Subcutaneous abdominal adipose tissue (tissue), 5 donors: ENCODE measurements around the gene GPR82.
A peak's percentile ranks its signal among the peaks of the same experiment; 100 is the strongest.
"Not testable (repeated sequence)": the region's sequence is repeated elsewhere in the genome, so short reads cannot be mapped to it uniquely, and the experiment has no call there.

ENCODE experiments used
- H3K27ac ChIP-seq: one replicate; pipeline ENCODE4 v1.7.0; 2013; ENCODE audit warnings: low read depth, mild to moderate bottlenecking, inconsistent platforms, low read length, moderate library complexity
- H3K27me3 ChIP-seq, 5 donors: one replicate each; pipeline ENCODE4 v1.7.0; 2013; ENCODE audit warnings: low read length in 5 of 5, inconsistent platforms in 1 of 5; ENCODE audit not compliant: control insufficient read depth in 5 of 5, insufficient read depth in 4 of 5
- H3K36me3 ChIP-seq, 5 donors: one replicate each; pipeline ENCODE4 v1.7.0; 2013; ENCODE audit warnings: low read length in 5 of 5; ENCODE audit not compliant: control insufficient read depth in 5 of 5, insufficient read depth in 5 of 5
- H3K4me1 ChIP-seq, 5 donors: one replicate each; pipeline ENCODE4 v1.7.0; 2013; ENCODE audit warnings: low read length in 5 of 5, mild to moderate bottlenecking in 3 of 5, moderate library complexity in 1 of 5; ENCODE audit not compliant: control insufficient read depth in 5 of 5, insufficient read depth in 5 of 5
- H3K4me3 ChIP-seq, 5 donors: one replicate each; pipeline ENCODE4 v1.7.0; 2013; ENCODE audit warnings: low read length in 5 of 5, low read depth in 1 of 5
- H3K9ac ChIP-seq, 5 donors: one replicate each; pipeline ENCODE4 v1.7.0; 2013; ENCODE audit warnings: low read length in 5 of 5, mild to moderate bottlenecking in 4 of 5, moderate library complexity in 3 of 5
- H3K9me3 ChIP-seq, 5 donors: one replicate each; pipeline ENCODE4 v1.7.0; 2013; ENCODE audit warnings: low read length in 5 of 5; ENCODE audit not compliant: control insufficient read depth in 5 of 5
- donor health status: healthy.
- donor health status: healthy.
- donor health status: healthy.
- donor health status: healthy.
- donor health status: healthy.

GPR82 gene

DNA sequence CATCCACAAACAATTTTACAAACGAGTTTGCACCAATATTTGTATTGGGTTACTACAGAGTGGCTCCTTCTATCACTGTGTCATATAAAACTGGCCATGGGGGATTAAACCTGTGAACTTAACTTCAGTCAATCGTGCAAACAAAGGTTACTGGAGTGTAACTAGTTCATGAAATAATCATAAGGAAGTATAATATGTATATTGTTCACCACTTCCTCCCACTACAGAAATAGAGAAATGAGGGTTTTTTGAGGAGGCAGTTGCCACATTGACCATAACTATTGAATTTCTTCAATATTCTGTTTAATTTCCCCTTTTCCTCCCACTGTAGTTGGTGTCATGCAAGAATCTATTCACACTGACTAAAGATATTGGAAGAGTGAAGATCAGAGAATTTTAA lies at the start of gene GPR82:
Gene GPR82, plus strand, starts transcription at position 356 of the 400 bp plus-strand sequence. CDS start 2,846 bp downstream, outside the sequence.
- no peak within 1 kb of the TSS for H3K9ac ChIP-seq
- H3K4me1 ChIP-seq, result peaks cover 0 to 10% (median 8%) of the 10 kb centered on the region in 5 donors
- H3K36me3 ChIP-seq, result no peaks in the 10 kb centered on the region
- no peak within 1 kb of the TSS for H3K4me3 ChIP-seq
- H3K9me3 ChIP-seq, result peaks cover 0 to 6% (median 4%) of the 10 kb centered on the region in 5 donors
- no peak within 1 kb of the TSS for H3K27ac ChIP-seq
- peaks cover 0 to 6% (median 3%) of the 10 kb centered on the region in 5 donors for H3K27me3 ChIP-seq

DNA sequence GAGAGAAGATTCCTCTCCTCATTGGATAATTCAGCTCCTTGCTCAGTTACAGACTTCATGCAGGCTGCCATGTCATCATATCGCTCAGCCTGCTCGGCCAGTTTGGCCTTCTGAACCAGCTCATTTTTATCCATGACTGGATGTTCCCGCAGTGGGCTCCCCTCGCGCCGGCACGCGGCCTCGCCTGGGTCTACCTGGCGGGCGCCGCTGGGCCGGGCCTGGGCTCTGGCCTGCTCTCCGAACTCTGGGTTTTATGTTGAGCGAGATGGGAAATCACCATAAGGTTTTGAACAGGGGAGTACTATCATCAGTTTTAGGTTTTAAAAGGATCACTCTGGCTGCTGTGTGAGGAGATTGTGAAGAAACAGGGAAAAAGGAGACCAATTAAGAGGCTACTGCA lies 47.6 kb upstream of the GPR82 start:
- H3K9ac ChIP-seq, H3K36me3 ChIP-seq, H3K4me3 ChIP-seq: not testable (repeated sequence)

GRCh38 chrX:41677183-41678060 lies 46.6 kb upstream of the GPR82 start:
- Histone ChIP-seq H3K9ac (peak overlapping the region in 1 of 5 donors; percentile 1), H3K36me3 (no peaks in the 10 kb centered on the region), H3K27ac (peak overlapping the region; percentile 64), H3K27me3 (peaks cover 0 to 2% (median 0%) of the 10 kb centered on the region in 5 donors), H3K9me3 (no peaks in the 10 kb centered on the region), H3K4me1 (peaks cover 0 to 5% (median 0%) of the 10 kb centered on the region in 5 donors), H3K4me3 (no peak overlapping the region)

More for the DNA sequence above, 47.6 kb upstream of the GPR82 start:
- not testable (repeated sequence) for H3K9me3 ChIP-seq, H3K27ac ChIP-seq, H3K27me3 ChIP-seq, H3K4me1 ChIP-seq

DNA sequence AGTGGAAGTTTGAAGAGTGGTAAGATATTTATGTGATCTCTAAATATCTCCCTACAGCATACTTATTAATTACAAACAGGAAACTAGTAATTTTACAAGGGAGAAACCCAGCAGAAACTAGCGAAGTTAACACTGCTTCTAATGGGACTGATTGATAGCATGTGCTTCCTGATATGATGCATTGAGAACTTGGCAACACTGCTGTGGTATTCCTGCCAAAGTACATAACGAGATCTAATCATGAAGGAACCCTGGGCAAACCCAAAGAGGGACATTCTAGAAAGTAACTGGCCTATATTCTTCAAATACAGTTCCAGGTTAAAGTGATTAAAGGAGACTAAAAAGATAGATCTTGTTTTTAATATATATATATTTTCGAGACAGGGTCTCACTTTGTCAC lies 39.8 kb upstream of the GPR82 start:
- Histone ChIP-seq H3K27me3 (peaks cover 0 to 2% (median 0%) of the 10 kb centered on the region in 5 donors), H3K4me3 (no peak overlapping the region), H3K9ac (no peak overlapping the region), H3K9me3 (no peaks in the 10 kb centered on the region), H3K27ac (no peak overlapping the region), H3K4me1 (peaks cover 0 to 6% (median 3%) of the 10 kb centered on the region in 5 donors), H3K36me3 (no peaks in the 10 kb centered on the region)

DNA sequence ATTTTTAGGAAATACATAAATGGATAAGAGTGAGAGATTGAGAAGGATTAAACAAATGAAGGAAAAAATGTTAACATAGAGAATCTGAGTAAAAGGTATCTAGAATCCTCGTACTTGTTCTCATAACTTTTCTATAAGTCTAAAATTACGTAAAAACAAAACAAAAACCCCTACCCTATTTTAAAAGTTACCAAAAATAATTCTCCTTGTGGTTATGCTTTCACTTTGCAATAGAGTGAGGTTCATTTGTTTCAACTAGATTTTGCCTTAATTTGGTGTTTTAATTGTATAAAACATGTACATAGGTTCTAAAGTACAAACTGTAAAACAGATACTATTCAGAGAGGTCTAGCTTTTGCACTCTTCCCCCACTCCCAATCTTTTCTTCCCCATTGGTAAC lies 39.0 kb upstream of the GPR82 start:
- no peak overlapping the region for H3K4me3 ChIP-seq
- no peaks in the 10 kb centered on the region for H3K36me3 ChIP-seq
- H3K9me3 ChIP-seq, result no peaks in the 10 kb centered on the region
- peaks cover 0 to 2% (median 0%) of the 10 kb centered on the region in 5 donors for H3K27me3 ChIP-seq
- H3K9ac ChIP-seq, result no peak overlapping the region
- H3K4me1 ChIP-seq, result peaks cover 0 to 10% (median 3%) of the 10 kb centered on the region in 5 donors
- H3K27ac ChIP-seq, result no peak overlapping the region

GRCh38 chrX:41686788-41687187 lies 37.2 kb upstream of the GPR82 start:
- peaks cover 0 to 11% (median 3%) of the 10 kb centered on the region in 5 donors for H3K4me1 ChIP-seq
- H3K4me3 ChIP-seq, result no peak overlapping the region
- no peaks in the 10 kb centered on the region for H3K36me3 ChIP-seq
- peaks cover 0 to 2% (median 0%) of the 10 kb centered on the region in 5 donors for H3K27me3 ChIP-seq
- no peaks in the 10 kb centered on the region for H3K9me3 ChIP-seq
- H3K9ac ChIP-seq, result no peak overlapping the region
- H3K27ac ChIP-seq, result no peak overlapping the region

GRCh38 chrX:41688156-41688555 lies 35.8 kb upstream of the GPR82 start:
- no peaks in the 10 kb centered on the region for H3K9me3 ChIP-seq
- H3K27me3 ChIP-seq, result peaks cover 0 to under 1% (median 0%) of the 10 kb centered on the region in 5 donors
- H3K27ac ChIP-seq, result peak overlapping the region; percentile 69
- no peak overlapping the region for H3K9ac ChIP-seq
- no peaks in the 10 kb centered on the region for H3K36me3 ChIP-seq
- no peak overlapping the region for H3K4me3 ChIP-seq
- H3K4me1 ChIP-seq, result peaks cover 0 to 20% (median 8%) of the 10 kb centered on the region in 5 donors

- H3K27ac ChIP-seq, result peak within 1 kb of the TSS; percentile 69
- no peaks in the 10 kb centered on the region for H3K27me3 ChIP-seq
- no peaks in the 10 kb centered on the region for H3K36me3 ChIP-seq
- peak within 1 kb of the TSS; percentile 27 to 55 (median 47) for H3K4me3 ChIP-seq
- peaks cover 0 to 20% (median 12%) of the 10 kb centered on the region in 5 donors for H3K4me1 ChIP-seq
- H3K9ac ChIP-seq, result peak within 1 kb of the TSS in 4 of 5 donors; percentile 9 to 45 (median 38)
- H3K9me3 ChIP-seq, result no peaks in the 10 kb centered on the region
Measured at GRCh38 chrX:41688835-41689234, 35.1 kb upstream of the GPR82 start, which contains the start of gene GPR34. TSS of gene GPR34 (plus strand) at chrX:41688973. CDS start at chrX:41695634, 6,661 bp downstream.

DNA sequence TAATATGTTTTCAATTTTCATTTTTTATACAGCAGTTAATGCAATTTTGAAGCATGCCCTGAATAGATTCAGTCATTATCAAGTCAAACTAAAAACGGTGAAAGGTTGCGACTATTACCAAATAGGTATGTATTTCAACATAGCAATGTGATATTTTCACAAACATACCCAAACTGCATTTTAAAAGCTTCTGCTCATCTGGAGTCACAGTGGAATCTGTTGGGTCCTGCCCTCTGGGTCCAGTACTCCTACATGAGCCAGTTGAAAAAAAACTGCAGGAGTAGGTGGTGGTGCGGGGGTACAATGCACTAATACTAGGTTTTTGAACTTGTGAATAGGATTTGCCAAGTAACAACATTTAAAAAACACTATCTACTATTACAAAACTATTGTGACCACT lies 34.3 kb upstream of the GPR82 start:
- peak overlapping the region; percentile 58 for H3K27ac ChIP-seq
- peak overlapping the region in 4 of 5 donors; percentile 9 to 45 (median 38) for H3K9ac ChIP-seq
- H3K27me3 ChIP-seq, result no peaks in the 10 kb centered on the region
- no peaks in the 10 kb centered on the region for H3K9me3 ChIP-seq
- peaks cover 0 to 24% (median 9%) of the 10 kb centered on the region in 5 donors for H3K4me1 ChIP-seq
- H3K4me3 ChIP-seq, result peak overlapping the region; percentile 27 to 55 (median 46)
- H3K36me3 ChIP-seq, result no peaks in the 10 kb centered on the region

GRCh38 chrX:41692162-41692749 lies 31.7 kb upstream of the GPR82 start:
- H3K4me1 ChIP-seq, result peaks cover 0 to 23% (median 9%) of the 10 kb centered on the region in 5 donors
- H3K36me3 ChIP-seq, result peaks cover 0 to 2% (median 0%) of the 10 kb centered on the region in 5 donors
- peak overlapping the region in 1 of 5 donors; percentile 20 for H3K9ac ChIP-seq
- no peaks in the 10 kb centered on the region for H3K9me3 ChIP-seq
- H3K27ac ChIP-seq, result peak overlapping the region; percentile 58
- peak overlapping the region in 2 of 5 donors; percentile 30 to 34 for H3K4me3 ChIP-seq
- H3K27me3 ChIP-seq, result no peaks in the 10 kb centered on the region
